ENCODE data around the gene PLCB4. TPM values are rescaled to one million over a fixed set of nuclear protein-coding genes. Genes with fewer than 3 reads are reported as not detected.
"Not testable (repeated sequence)": the region's sequence is repeated elsewhere in the genome, so short reads cannot be mapped to it uniquely, and the experiment has no call there.

PLCB4 gene
- total RNA-seq, 1 donor from 2014 or later, result 59.6 TPM

DNA sequence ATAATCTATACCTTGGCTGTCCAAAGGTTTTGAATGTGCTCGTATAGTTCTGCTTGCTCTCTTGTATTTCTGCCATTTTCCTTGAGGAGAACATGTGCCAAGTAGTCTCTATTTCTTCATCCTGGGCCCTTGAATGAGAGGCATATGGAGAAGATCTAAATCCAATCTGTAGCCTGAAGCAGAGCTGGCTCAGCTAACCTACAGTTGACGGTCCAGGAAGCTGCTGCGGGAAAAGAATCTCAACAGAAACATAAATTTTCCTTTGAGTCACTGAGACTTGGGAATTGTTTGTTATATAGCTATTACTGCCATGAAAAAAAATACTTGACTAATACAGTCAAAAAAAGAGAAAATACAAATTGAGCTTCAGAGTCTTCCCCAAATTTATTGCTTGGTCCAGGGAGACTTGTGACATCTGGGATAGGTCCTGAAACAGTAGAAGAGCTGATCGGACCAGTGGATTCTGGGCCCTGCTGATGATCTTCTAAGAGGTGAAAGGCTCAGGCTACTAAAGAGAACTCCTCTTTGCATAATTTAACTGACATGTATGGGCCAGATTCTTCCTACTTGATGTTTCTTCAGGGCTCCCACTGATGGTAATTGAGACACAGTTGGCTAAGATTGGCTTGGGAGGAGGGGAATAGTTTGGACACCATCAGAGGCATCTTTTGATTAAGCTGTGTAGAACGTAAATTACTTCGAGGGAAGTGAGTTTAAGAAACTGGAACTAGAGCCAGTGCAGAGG lies 29.9 kb upstream of the PLCB4 start:
- DNase-seq (ENCODE audit: low read depth), result no peak
- TF ChIP-seq, protein P1, sequence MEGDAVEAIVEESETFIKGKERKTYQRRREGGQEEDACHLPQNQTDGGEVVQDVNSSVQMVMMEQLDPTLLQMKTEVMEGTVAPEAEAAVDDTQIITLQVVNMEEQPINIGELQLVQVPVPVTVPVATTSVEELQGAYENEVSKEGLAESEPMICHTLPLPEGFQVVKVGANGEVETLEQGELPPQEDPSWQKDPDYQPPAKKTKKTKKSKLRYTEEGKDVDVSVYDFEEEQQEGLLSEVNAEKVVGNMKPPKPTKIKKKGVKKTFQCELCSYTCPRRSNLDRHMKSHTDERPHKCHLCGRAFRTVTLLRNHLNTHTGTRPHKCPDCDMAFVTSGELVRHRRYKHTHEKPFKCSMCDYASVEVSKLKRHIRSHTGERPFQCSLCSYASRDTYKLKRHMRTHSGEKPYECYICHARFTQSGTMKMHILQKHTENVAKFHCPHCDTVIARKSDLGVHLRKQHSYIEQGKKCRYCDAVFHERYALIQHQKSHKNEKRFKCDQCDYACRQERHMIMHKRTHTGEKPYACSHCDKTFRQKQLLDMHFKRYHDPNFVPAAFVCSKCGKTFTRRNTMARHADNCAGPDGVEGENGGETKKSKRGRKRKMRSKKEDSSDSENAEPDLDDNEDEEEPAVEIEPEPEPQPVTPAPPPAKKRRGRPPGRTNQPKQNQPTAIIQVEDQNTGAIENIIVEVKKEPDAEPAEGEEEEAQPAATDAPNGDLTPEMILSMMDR (conservative IDR thresholded peaks at IDR 0.05; ENCODE audit: low read depth, low read length), result no peak
- H3K4me3 ChIP-seq (ENCODE audit: low read depth, low read length), result no peak overlapping the region

DNA sequence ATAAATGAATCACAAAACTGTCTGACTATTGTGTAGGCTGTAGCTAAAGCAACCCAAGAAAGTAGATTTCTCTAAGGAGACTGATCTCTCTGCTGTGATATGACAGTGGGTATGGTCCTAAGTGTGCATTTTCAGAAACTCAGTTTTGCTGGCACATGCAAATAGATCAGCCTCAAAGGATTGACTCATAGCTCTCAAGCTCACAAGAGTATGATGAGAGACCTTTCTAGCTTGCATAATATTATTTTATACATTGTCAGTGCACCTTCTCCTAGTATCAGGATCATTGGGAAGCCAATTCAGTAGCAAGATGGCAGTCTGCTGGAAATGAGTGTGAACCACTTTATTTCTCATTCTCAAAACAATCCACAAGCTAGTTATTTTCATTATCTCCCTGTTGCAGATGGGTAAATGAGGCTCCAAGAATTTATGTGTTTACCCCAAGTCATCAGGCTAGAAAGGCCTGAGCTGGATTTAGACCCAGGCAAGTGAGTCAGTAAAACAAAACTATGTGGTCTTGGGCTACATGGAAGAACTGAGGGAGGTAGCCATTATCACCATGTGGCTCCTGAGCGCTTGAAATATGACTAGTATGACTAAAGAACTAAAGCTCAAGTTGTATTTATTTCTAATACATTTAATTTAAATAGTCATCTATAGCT lies 27.9 kb upstream of the PLCB4 start:
- no peak for DNase-seq (ENCODE audit: low read depth)
- TF ChIP-seq, protein P1 (conservative IDR thresholded peaks at IDR 0.05; ENCODE audit: low read depth, low read length), result no peak

DNA sequence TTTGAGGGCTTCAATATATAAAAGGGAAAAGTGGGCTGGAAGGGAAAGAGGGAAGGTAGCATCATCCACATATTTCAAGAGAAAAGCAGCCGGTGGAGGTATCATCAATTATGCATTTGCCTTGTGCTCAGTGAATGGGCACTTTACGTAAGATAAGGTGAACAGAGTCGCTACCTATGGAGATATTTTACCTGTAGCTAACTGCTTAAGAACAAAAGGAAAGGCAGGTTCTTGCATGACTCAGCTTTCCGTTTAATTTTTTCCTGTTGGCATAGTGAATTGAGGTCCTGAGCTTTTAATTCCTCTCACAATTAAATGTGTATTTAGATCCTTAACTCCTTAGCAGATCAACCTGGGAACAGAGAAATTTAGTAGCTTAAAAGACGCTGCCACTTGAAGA lies 25.5 kb upstream of the PLCB4 start:
- TF ChIP-seq, protein P1 (conservative IDR thresholded peaks at IDR 0.05; ENCODE audit: low read depth, low read length), result no peak
- H3K4me3 ChIP-seq (ENCODE audit: low read depth, low read length), result no peak overlapping the region
- no peak for DNase-seq (ENCODE audit: low read depth)

More for the DNA sequence above, 27.9 kb upstream of the PLCB4 start:
- no peak overlapping the region for H3K4me3 ChIP-seq (ENCODE audit: low read depth, low read length)

DNA sequence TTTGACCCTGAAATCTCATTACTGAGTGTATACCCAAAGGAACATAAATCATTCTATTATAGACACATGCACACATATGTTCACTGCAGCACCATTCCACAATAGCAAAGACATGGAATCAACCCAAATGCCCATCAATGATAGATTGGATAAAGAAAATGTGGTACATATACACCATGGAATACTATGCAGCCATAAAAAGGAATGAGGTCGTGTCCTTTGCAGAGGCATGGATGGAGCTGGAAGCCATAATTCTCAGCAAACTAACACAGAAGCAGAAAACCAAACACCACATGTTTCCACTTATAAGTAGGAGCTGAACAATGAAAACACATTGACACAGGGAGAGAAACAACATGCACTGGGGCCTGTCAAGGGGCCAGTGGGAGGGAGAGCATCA lies 21.0 kb upstream of the PLCB4 start:
- not testable (repeated sequence) for H3K4me3 ChIP-seq (ENCODE audit: low read depth, low read length); DNase-seq (ENCODE audit: low read depth)

DNA sequence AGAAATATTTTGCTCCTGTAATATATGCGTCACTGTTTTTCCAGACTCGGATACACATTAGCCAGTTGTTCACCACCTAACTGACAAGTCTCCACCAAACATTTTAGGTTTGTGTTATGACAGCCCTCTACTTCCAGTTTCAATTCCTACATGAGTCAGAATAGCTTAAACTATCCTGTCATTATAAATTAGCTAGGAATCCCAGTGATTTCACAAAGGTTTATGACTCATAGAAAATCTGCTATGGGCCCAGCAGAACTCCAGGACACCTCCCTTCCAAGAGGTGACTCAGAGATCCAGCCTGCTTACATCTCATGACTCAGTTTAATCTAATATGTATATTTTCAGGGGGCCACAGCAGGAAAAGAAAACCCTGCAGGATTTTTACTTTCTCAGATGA lies 17.4 kb upstream of the PLCB4 start:
- no peak overlapping the region for H3K4me3 ChIP-seq (ENCODE audit: low read depth, low read length)
- DNase-seq (ENCODE audit: low read depth), result peak; percentile 98
- TF ChIP-seq, protein P1 (conservative IDR thresholded peaks at IDR 0.05; ENCODE audit: low read depth, low read length), result no peak

DNA sequence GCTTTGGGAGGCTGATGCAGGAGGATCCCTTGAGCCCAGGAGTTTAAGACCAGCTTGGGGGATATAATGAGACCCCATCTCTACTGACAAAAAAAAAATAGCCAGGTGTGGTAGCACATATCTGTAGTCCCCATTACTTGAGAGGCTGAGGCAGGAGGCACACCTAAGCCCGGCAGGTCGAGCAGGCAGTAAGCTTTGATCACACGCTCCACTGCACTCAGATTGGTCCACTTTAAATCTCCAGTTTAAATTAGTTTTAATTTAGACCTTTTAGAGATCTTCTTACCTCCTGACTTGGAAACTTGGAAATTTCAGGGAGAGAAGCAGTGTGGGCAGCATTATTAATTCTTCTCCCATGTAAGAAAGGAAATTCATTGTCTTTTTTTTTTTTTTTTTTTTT lies 16.8 kb upstream of the PLCB4 start:
- no peak for DNase-seq (ENCODE audit: low read depth)
- H3K4me3 ChIP-seq (ENCODE audit: low read depth, low read length), result no peak overlapping the region
- TF ChIP-seq, protein P1 (conservative IDR thresholded peaks at IDR 0.05; ENCODE audit: low read depth, low read length), result no peak

DNA sequence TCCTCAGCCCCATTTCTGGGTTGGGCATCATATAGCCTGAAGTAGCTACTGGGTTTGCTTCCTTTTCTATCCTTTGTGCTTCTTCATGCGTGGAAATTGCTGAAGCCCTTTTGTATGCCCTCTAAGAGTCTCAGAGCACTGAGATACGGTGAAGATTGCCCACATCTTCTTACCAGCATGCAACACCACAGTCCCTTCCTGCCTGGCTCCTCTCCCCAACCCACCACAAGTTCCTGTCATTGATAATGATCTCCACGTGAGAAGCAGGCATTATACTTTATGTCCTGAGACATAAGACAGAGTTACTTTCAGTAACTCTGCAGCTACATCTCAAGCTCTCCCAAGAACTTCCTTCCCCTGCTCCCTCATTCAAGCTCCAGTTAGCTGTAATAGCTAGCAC lies 15.8 kb upstream of the PLCB4 start:
- H3K4me3 ChIP-seq (ENCODE audit: low read depth, low read length), result no peak overlapping the region
- TF ChIP-seq, protein P1 (conservative IDR thresholded peaks at IDR 0.05; ENCODE audit: low read depth, low read length), result no peak
- no peak for DNase-seq (ENCODE audit: low read depth)
